A204.1 (cell line): Measurements from ENCODE around the gene POLR3GL.

Source experiments
- FAIRE-seq: peaks from 2 replicates; lab custom pipeline; 2012; peaks lifted over from hg19 to GRCh38; lab: Jason Lieb, UNC

POLR3GL gene

GRCh38 chr1:145949219-145949618, 15.3 kb upstream of the POLR3GL start:
- FAIRE-seq, result no peak

GRCh38 chr1:145951526-145951925, 13.0 kb upstream of the POLR3GL start:
- FAIRE-seq, result no peak

- FAIRE-seq, result no peak
Observed at GRCh38 chr1:145952903-145953302, 11.6 kb upstream of the POLR3GL start.

GRCh38 chr1:145953861-145954260, 10.6 kb upstream of the POLR3GL start:
- FAIRE-seq, result no peak

GRCh38 chr1:145955436-145955835, 9.1 kb upstream of the POLR3GL start:
- FAIRE-seq, result no peak

GRCh38 chr1:145956361-145956760, 8.1 kb upstream of the POLR3GL start:
- FAIRE-seq, result no peak

GRCh38 chr1:145956781-145957442, 7.6 kb upstream of the POLR3GL start:
- no peak for FAIRE-seq

GRCh38 chr1:145957443-145958319, 6.8 kb upstream of the POLR3GL start, which contains the start of gene LIX1L:
TSS of gene LIX1L (minus strand) at chr1:145958017. CDS start at chr1:145957927, 90 bp downstream.
- FAIRE-seq, result peak; percentile 96

- no peak for FAIRE-seq
Observed at GRCh38 chr1:145958734-145959133, 5.8 kb upstream of the POLR3GL start.

- no peak for FAIRE-seq
Observed at GRCh38 chr1:145959333-145959732, 5.2 kb upstream of the POLR3GL start.

GRCh38 chr1:145959957-145960467, 4.5 kb upstream of the POLR3GL start:
- FAIRE-seq, result no peak

- no peak for FAIRE-seq
Observed at GRCh38 chr1:145960468-145961108, 3.9 kb upstream of the POLR3GL start.

- no peak for FAIRE-seq
Observed at GRCh38 chr1:145961109-145961424, 3.4 kb upstream of the POLR3GL start.

- no peak for FAIRE-seq
Observed at GRCh38 chr1:145961425-145962156, 2.9 kb upstream of the POLR3GL start.

GRCh38 chr1:145962157-145963102, 2.1 kb upstream of the POLR3GL start:
- no peak for FAIRE-seq

GRCh38 chr1:145963265-145964019, 1.0 kb upstream of the POLR3GL start:
- FAIRE-seq, result no peak

GRCh38 chr1:145965119-145965744, 742 bp downstream of the POLR3GL start:
- no peak for FAIRE-seq

GRCh38 chr1:145967288-145967687, 2.8 kb downstream of the POLR3GL start:
- no peak for FAIRE-seq

GRCh38 chr1:145972580-145972979, 8.1 kb downstream of the POLR3GL start:
- FAIRE-seq, result no peak

GRCh38 chr1:145974721-145975120, 10.2 kb downstream of the POLR3GL start:
- no peak for FAIRE-seq
